HG03108 (cell line): Measurements from ENCODE around the gene FGL2.
"Not testable (repeated sequence)": the region's sequence is repeated elsewhere in the genome, so short reads cannot be mapped to it uniquely, and the experiment has no call there.

ENCODE experiments used
- ATAC-seq: cut with Tn5 transposase; IDR thresholded peaks from one replicate; pipeline ENCODE4 v1.9.1; 2021; ENCODE audit warnings: moderate library complexity; ENCODE audit not compliant: unreplicated experiment

The FGL2 gene, protein sequence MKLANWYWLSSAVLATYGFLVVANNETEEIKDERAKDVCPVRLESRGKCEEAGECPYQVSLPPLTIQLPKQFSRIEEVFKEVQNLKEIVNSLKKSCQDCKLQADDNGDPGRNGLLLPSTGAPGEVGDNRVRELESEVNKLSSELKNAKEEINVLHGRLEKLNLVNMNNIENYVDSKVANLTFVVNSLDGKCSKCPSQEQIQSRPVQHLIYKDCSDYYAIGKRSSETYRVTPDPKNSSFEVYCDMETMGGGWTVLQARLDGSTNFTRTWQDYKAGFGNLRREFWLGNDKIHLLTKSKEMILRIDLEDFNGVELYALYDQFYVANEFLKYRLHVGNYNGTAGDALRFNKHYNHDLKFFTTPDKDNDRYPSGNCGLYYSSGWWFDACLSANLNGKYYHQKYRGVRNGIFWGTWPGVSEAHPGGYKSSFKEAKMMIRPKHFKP

GRCh38 chr7:77199013-77199966 is at the start of gene FGL2:
Gene FGL2 (minus strand): TSS chr7:77199819. CDS start chr7:77199793, 26 bp downstream.
- no peak for ATAC-seq

DNA sequence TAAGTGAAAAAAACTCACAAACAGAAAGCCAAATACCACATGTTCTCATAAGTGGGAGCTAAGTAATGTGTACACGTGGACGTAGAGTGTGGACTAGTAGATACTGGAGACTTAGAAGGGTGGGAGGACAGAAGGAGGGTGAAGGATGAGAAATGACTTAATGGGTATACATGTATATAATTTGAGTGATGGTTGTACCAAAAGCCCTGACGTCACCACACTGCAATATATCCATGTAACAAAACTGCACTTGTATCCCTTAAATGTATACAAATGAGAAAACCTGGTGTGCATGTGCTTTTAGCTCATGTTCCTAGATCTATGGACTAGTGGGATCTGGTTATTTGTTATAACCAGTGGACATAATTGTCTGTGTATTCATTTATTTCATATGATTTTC is 48.5 kb upstream of the FGL2 start:
- no peak for ATAC-seq

DNA sequence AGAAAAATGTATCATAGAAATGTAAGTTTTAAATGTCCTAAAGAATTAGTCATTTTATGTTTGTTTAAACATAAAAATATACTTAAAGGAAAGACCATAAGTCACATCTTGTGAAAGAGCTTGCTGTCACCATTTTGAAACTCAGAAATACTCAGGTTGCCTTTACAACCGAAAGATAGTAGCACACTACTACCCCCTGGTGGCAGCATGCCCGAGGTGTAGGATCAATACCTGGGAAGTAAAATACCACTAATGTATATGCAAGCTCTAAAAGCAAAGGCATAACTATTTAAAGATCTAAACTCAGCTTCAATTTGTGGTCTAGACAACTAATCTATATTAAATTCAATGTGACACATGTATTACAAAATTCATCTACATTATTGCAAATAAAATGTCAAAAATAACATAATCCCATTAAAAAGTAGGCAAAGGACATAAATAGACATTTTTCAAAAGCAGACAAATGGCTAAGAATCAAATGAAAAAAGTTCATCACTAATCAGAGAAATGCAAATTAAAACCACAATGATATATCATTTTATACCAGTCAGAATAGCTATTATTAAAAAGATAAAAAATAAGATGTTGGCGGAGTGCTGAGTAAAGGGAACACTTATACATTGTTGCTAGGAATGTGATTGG is 47.7 kb upstream of the FGL2 start:
- peak; percentile 77 for ATAC-seq

DNA sequence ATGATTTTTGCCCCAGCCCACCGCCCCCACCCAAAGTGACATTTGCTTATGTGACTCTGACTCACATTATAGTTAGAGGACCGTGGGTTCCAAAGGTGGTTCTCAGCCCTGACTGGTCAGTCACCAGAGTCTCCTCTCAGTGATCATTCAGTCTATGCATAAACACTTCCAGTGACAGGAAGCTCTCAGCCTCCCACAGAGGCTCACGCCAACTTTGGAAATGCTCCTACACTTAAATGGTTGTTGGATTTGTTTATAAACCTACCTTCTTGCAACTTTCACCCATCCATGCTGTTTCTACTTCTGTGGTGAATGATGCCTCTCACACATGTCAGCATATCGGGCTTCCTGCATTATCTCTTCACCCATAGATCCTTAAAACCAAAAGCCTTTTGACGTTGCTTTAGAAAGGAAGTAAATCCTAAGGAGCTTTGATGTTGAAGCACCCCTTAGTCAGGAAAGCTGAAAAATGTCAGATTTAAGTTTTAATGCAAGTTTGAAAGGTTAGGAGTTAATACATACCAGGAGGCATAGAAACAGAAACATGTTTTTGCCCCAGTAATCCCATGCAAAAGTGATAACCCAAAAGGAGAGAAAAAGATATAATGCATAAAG is 46.5 kb upstream of the FGL2 start:
- no peak for ATAC-seq

DNA sequence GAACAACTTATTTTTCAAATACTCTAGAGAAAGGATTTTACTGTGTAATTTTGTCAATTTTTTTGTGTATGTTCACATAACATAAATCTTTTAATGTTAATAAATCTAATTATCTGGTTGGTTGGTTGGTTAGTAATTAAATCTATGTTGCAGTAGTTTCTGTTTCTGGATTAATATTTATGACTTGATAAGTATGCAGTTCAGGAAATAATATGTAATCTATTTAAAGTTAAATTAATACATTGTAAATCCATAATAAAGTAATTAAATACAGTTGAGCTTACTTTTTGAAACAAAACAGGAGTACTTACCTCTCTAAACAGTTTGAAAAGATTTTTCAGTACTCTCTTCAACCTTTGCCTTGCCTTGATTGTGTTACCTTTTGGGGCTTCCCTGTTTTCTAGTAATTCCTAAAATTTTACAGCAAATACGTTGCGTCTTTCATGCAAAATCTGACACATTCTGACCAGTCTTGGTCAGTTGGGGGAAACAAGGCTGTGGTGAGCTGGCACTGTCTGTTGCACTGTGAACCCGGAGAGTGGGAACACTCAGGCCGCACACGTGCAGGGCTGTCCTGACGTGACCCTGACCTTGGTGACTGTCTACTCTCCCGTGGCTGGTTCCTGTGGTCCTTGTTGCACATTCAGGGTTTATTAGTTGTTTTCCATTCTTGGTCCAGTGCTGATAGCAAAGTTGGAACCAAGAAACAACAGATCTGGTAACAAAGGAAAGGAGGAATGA is 45.6 kb upstream of the FGL2 start:
- ATAC-seq: no peak

- no peak for ATAC-seq
Observed at GRCh38 chr7:77244222-77244934, 44.8 kb upstream of the FGL2 start.

GRCh38 chr7:77242554-77242953 is 42.9 kb upstream of the FGL2 start:
- ATAC-seq: no peak

GRCh38 chr7:77242068-77242467 is 42.4 kb upstream of the FGL2 start:
- no peak for ATAC-seq

DNA sequence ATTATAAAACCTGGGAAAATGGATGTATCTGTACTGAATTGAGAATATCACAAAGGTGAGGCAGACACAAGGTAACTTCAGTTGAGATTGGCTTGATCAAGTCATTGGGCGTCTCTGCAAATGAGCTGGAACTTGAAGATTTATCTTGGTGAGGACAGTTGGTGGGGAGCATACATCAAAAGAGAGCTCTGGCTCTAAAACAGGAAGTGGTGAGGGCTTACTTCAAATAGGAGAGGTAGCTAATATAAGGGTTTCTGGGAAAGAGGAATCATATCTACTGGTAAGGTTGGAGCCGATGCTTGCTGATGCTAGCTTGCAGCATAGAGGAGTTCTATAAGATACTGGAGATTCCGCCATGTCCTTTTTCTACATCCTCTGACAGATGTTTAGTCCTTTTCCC is 39.9 kb upstream of the FGL2 start:
- no peak for ATAC-seq

DNA sequence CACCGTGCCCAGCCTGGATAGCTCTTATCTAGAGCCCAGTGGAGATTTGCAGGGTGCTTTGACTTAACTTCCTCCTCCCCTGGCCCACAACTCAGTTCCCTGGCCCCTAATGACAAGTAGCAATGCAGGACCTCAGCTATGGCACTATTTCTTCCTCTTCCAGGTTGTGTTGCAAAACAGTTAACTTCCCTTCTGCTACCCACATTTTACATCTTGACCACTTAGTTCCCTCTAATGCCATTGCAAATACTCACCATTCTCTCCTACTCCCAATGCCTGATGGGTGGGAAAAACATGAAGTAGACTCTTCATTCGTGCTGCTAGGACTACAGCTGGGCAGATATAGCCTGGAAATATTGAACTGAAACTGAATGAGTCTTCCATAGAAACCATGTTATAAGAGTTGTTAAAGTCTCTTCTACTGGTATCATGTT is 39.1 kb upstream of the FGL2 start:
- no peak for ATAC-seq

- ATAC-seq: no peak
Observed at GRCh38 chr7:77235276-77235675, 35.7 kb upstream of the FGL2 start.

DNA sequence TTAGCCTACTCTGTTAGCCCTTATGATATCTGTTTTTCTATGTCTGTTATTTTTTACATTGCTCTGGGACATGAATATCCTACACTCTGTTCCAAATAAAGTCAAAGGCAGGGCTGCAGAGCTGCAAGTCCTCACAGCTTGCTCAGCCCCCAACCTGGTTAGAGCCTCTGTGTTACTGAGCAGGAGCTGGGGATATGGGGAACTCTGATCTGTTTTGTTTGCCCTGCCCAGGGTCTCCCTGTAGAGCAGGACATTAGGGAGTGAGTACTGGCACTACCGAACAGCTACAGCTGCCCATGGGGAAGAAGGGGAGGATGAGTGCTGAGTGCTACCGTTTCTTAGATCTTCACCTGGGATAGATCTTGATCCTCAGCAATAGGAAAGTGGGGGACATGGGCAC is 32.8 kb upstream of the FGL2 start:
- no peak for ATAC-seq

- not testable (repeated sequence) for ATAC-seq
Observed at GRCh38 chr7:77228795-77229194, 29.2 kb upstream of the FGL2 start.

GRCh38 chr7:77226357-77226839 is 26.8 kb upstream of the FGL2 start:
- ATAC-seq: no peak

GRCh38 chr7:77223261-77223660 is 23.6 kb upstream of the FGL2 start:
- no peak for ATAC-seq

DNA sequence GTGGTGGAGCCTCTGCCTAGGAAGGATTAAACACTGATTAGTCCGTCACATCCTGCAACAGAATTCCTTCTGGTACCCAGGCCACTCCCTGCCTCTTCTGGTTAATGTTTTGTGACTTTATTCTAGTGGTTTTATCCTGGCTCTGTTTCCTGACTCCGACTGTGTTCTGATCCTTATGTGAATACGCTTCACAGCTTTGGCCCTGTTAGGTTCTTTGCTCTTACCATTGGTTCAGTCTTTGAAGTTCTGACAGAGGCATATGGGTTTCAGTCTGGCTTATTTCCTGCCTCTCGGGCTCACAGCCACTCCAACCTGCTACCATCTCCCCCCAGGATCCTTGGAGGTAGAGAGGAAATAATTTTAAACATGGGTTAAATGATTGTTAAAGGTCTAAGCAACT is 23.2 kb upstream of the FGL2 start:
- ATAC-seq: no peak

- ATAC-seq: no peak
Observed at GRCh38 chr7:77222065-77222464, 22.4 kb upstream of the FGL2 start.

DNA sequence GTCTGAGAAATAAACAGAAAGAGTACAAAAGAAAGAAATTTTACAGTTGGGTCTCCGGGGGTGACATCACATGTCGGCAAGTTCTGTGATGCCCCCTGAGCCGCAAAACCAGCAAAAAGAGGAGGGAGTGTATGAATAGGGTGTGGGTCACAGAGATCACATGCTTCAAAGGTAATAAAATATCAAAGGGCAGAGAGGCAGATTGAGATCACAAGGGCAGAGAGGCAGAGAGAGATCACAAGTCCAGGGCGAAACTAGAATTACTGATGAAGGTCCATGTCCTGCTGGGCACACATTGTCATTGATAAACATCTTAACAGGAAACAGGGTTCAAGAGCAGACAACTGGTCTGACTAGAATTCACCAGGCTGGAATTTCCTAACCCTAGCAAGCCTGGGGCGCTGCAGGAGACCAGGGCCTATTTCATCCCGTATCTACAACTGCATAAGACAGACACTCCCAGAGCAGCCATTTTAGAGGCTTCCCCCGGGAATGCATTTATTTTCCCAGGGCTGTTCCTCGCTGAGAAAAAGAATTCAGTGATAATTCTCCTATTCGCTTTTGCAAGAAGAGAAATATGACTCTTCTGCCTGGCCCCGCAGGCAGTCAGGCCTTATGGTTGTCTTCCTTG is 20.2 kb upstream of the FGL2 start:
- ATAC-seq: not testable (repeated sequence)
